WERI-Rb-1 (cell line): ENCODE measurements around the gene LOC101059915.
A peak's percentile ranks its signal among the peaks of the same experiment; 100 is the strongest.

Source experiments
- DNase-seq: peaks from one replicate; pipeline ENCODE4 v3.0.0-alpha.2; 2020
- H3K27ac ChIP-seq: fragments of 250-450 bp; sonication (Bioruptor Pico); 2 replicates; pipeline ENCODE4 v1.5.1; 2020; ENCODE audit warnings: mild to moderate bottlenecking, moderate library complexity
- H3K27me3 ChIP-seq: fragments of 250-450 bp; sonication (Bioruptor Pico); 2 replicates; pipeline ENCODE4 v1.5.1; 2021; ENCODE audit warnings: mild to moderate bottlenecking, low read depth, moderate library complexity; ENCODE audit not compliant: insufficient read depth, severe bottlenecking
- H3K36me3 ChIP-seq: fragments of 250-450 bp; sonication (Bioruptor Pico); 2 replicates; pipeline ENCODE4 v1.5.1; 2020; ENCODE audit warnings: mild to moderate bottlenecking, moderate library complexity
- H3K4me3 ChIP-seq: 2 replicates; pipeline ENCODE4 v1.5.1; 2011; ENCODE audit warnings: low read depth, mild to moderate bottlenecking, control low read depth, low read length
- H3K9me3 ChIP-seq: fragments of 250-450 bp; sonication (Bioruptor Pico); 2 replicates; pipeline ENCODE4 v1.5.1; 2021; ENCODE audit warnings: mild to moderate bottlenecking, moderate library complexity; ENCODE audit not compliant: severe bottlenecking
- CTCF ChIP-seq: IDR thresholded peaks from 2 replicates; pipeline ENCODE4 v1.5.1; 2011; ENCODE audit warnings: low read depth, mild to moderate bottlenecking, control low read depth, inconsistent platforms, low read length

LOC101059915 gene

GRCh38 chrX:71650333-71650969 is 16.9 kb upstream of the LOC101059915 start:
- peak; percentile 29 for DNase-seq
- TF ChIP-seq CTCF: peak; percentile 62
- no peak overlapping the region for H3K4me3 ChIP-seq
- H3K36me3 ChIP-seq: no peaks in the 10 kb centered on the region
- H3K27me3 ChIP-seq: no peaks in the 10 kb centered on the region
- no peak overlapping the region for H3K27ac ChIP-seq
- H3K9me3 ChIP-seq: peaks cover under 1% of the 10 kb centered on the region

DNA sequence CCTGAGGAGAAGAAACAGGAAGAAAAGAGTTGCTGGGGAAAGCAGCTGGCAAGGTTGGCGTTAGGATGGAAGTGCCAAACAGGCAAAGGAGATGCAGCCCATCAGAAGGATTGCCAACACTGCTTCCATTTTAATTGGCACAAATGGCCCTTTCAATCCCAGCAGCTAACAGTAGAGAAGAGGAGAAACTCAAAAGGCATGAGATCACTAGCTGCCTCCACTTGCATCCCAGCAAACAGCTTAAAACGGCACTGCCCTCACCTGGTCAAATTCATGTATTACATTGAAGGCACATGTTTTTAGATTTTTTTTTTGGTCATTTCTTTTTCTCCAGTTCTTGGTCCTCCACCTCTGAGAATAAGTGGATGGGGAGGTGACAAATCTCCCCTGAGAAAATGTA is 14.9 kb upstream of the LOC101059915 start:
- peak; percentile 50 for DNase-seq
- H3K4me3 ChIP-seq: no peak overlapping the region
- no peaks in the 10 kb centered on the region for H3K9me3 ChIP-seq
- no peaks in the 10 kb centered on the region for H3K27me3 ChIP-seq
- H3K36me3 ChIP-seq: no peaks in the 10 kb centered on the region
- H3K27ac ChIP-seq: no peak overlapping the region
- TF ChIP-seq CTCF: peak; percentile 66

DNA sequence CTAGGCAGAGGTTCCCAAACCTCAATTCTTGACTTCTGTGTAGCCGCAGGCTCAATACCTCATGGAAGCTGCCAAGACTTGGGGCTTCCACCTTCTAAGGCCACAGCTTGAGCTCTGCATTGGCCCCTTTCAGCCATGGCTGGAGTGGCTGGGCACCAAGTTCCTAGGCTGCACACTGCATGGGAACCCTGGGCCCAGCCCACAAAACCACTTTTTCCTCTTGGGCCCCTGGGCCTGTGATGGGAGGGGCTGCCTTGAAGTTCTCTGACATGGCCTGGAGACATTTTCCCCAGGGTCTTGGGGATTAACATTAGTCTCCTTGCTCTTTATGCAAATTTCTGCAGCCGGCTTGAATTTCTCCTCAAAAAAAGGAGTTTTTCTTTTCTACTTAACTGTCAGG is 14.0 kb upstream of the LOC101059915 start:
- no peak overlapping the region for H3K4me3 ChIP-seq
- H3K27me3 ChIP-seq: no peaks in the 10 kb centered on the region
- no peak overlapping the region for H3K27ac ChIP-seq
- H3K36me3 ChIP-seq: no peaks in the 10 kb centered on the region
- TF ChIP-seq CTCF: no peak
- no peak for DNase-seq
- H3K9me3 ChIP-seq: no peaks in the 10 kb centered on the region

DNA sequence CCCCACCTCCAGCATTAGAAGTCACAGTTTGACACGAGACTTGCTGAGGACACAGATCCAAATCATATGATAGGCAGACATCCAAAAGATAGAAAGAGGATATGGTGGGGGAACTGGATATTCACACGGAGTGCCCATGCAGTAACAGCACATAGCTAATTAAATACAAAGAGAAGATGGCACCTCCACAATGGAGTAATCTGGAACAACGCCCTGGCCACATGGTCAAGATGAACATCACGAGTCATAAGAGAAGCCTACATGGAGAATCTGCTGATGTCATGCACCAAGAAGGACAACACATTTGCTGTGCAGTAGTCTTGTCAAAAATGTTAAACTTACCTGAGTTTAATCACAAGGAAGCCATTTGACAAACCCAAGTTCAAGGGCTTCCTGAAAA is 10.1 kb upstream of the LOC101059915 start:
- Histone ChIP-seq H3K36me3 (no peaks in the 10 kb centered on the region), H3K9me3 (no peaks in the 10 kb centered on the region), H3K27me3 (peaks cover 11% of the 10 kb centered on the region), H3K27ac (no peak overlapping the region), H3K4me3 (no peak overlapping the region)
- TF ChIP-seq CTCF: no peak
- no peak for DNase-seq

DNA sequence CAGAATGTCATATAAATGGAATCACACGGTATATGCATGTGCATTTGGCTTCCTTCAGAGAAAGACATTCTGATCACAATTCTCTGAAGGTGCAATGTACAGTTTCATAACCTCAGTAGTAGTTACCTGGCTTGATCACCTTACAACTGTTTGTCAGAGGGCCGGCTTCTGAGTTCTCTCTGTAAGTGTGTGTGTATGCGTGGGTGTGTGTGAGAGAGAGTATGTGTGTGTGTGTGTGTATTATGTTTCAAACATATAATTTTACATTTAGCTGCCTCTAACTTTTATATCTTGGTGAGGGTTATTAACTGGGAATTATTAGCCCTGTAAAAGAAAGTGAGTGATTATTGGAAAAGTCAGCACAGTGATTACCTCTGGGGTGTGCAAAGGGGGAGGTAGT is 8.0 kb upstream of the LOC101059915 start:
- peaks cover 11% of the 10 kb centered on the region for H3K27me3 ChIP-seq
- no peak overlapping the region for H3K4me3 ChIP-seq
- no peak for DNase-seq
- H3K27ac ChIP-seq: no peak overlapping the region
- no peaks in the 10 kb centered on the region for H3K36me3 ChIP-seq
- no peak for TF ChIP-seq CTCF
- no peaks in the 10 kb centered on the region for H3K9me3 ChIP-seq

DNA sequence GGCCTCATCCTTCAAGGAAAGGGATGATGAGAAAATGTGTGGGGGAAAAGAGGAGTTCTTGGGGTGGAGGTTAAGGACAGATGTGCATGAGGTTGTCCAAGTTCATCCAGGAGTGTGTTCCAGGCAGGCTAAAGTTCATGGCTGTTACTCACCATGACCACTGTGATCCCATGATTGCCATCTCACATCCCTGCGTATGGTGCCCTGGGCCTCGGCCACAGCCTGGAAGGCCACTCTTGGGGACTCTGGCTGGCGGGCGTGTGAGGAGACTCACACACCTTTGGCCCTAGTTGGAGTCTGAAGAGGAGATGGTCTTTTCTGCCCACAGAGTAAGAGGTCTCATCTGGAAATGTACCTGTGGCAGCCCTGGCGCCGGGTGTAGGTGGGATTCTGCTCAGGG is 7.4 kb upstream of the LOC101059915 start:
- peaks cover 11% of the 10 kb centered on the region for H3K27me3 ChIP-seq
- H3K36me3 ChIP-seq: no peaks in the 10 kb centered on the region
- no peak overlapping the region for H3K4me3 ChIP-seq
- H3K27ac ChIP-seq: no peak overlapping the region
- no peaks in the 10 kb centered on the region for H3K9me3 ChIP-seq
- TF ChIP-seq CTCF: no peak
- no peak for DNase-seq
